Type B pancreatic cell (in vitro differentiated cells): ENCODE data around the gene TXK. TPM values are rescaled to one million over a fixed set of nuclear protein-coding genes. Genes with fewer than 3 reads are reported as not detected.

Source experiments
- DNase-seq: peaks from one replicate; pipeline ENCODE4 v3.0.0; 2021; ENCODE audit warnings: mixed read lengths; ENCODE audit not compliant: unreplicated experiment; ENCODE audit errors: extremely low spot score
- H3K27ac Mint-ChIP-seq: 2 replicates; pipeline ENCODE4 v1.8.0; 2021; ENCODE audit warnings: mild to moderate bottlenecking, mixed read lengths
- H3K27me3 Mint-ChIP-seq: 2 replicates; pipeline ENCODE4 v1.8.0; 2021; ENCODE audit warnings: mixed read lengths
- H3K36me3 Mint-ChIP-seq: 2 replicates; pipeline ENCODE4 v1.8.0; 2021; ENCODE audit warnings: mixed read lengths
- H3K4me1 Mint-ChIP-seq: one replicate; pipeline ENCODE4 v1.8.0; 2021; ENCODE audit warnings: mixed read lengths; ENCODE audit not compliant: unreplicated experiment
- H3K4me3 Mint-ChIP-seq: 2 replicates; pipeline ENCODE4 v1.8.0; 2021; ENCODE audit warnings: mild to moderate bottlenecking, mixed read lengths
- H3K9me3 Mint-ChIP-seq: 2 replicates; pipeline ENCODE4 v1.8.0; 2021; ENCODE audit warnings: mixed read lengths
- total RNA-seq: library from RNA; stranded (reverse); gene quantifications from 2 replicates; pipeline ENCODE4 v1.2.1, GENCODE V29; 2021; ENCODE audit warnings: low replicate concordance
- TF ChIP-seq, protein P1 (sequence below): fragments of 200-600 bp; sonication (generic); conservative IDR thresholded peaks from 2 replicates; pipeline ENCODE4 v1.5.0; 2021; ENCODE audit warnings: antibody characterized with exemption, mild to moderate bottlenecking

Gene TXK
- total RNA-seq, 1 donor from 2014 or later: 1.3 TPM

DNA sequence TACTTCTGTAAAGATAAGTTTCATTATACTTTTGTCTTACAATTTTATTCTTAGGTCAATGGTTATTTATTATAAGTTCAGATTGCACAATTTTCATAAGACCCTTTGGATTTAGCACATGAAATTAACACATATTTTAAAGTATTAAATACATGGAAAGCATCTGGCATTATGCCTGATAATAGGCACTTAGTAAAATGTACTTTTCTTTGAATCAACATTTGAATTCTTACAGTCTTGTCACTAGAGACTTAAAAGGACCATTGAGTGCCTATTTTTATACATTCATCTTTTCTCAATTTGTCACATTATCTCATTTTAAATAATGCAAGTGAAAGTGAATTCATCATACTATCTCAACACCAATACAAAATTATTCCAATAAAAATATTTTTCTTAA is 94.5 kb downstream of the TXK start:
- Mint-ChIP-seq H3K27me3 (no peaks in the 10 kb centered on the region), H3K27ac (no peak overlapping the region), H3K9me3 (no peaks in the 10 kb centered on the region), H3K4me3 (no peak overlapping the region), H3K4me1 (peaks cover 16% of the 10 kb centered on the region), H3K36me3 (no peaks in the 10 kb centered on the region)
- no peak for DNase-seq
- TF ChIP-seq, protein P1, sequence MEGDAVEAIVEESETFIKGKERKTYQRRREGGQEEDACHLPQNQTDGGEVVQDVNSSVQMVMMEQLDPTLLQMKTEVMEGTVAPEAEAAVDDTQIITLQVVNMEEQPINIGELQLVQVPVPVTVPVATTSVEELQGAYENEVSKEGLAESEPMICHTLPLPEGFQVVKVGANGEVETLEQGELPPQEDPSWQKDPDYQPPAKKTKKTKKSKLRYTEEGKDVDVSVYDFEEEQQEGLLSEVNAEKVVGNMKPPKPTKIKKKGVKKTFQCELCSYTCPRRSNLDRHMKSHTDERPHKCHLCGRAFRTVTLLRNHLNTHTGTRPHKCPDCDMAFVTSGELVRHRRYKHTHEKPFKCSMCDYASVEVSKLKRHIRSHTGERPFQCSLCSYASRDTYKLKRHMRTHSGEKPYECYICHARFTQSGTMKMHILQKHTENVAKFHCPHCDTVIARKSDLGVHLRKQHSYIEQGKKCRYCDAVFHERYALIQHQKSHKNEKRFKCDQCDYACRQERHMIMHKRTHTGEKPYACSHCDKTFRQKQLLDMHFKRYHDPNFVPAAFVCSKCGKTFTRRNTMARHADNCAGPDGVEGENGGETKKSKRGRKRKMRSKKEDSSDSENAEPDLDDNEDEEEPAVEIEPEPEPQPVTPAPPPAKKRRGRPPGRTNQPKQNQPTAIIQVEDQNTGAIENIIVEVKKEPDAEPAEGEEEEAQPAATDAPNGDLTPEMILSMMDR: no peak

DNA sequence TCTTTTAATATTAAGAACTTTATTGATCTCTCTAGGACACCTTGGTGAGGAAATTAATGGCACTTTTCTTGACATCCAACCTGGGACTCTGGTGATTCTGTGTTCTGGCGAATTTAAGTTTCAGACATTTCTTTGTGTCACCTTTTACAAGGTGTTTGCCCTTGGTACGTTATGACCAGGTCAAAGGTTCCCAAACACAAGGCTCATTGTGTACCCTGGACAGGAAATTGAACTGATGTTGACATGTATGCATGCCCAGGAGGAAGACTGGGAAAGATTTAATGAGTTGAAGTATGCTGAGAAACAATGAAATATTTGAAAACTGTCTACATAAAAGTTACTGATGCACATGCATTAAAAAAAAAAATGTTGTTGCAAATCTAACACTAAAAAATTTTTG is 95.4 kb downstream of the TXK start:
- Mint-ChIP-seq H3K27ac (no peak overlapping the region), H3K4me1 (peaks cover 16% of the 10 kb centered on the region), H3K36me3 (peaks cover 4% of the 10 kb centered on the region), H3K9me3 (no peaks in the 10 kb centered on the region), H3K27me3 (no peaks in the 10 kb centered on the region), H3K4me3 (no peak overlapping the region)
- TF ChIP-seq, protein P1: no peak
- no peak for DNase-seq

DNA sequence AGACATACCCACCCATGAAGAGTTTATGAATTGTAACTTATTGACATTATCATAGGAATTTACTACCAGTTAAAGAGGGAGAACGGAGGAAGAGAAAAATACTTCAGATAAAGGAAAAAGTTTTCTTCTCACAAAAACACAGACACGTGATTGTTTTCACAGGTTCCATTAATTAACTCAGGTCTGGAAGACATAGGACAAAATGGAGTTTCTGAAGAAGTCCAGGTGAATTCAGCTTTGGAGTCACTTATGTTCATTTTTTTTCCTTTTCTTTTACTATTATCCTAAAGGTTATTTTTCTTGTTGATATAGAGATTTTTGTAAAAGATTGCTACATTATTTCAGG is 97.0 kb downstream of the TXK start:
- H3K9me3 Mint-ChIP-seq: no peaks in the 10 kb centered on the region
- no peak for DNase-seq

DNA sequence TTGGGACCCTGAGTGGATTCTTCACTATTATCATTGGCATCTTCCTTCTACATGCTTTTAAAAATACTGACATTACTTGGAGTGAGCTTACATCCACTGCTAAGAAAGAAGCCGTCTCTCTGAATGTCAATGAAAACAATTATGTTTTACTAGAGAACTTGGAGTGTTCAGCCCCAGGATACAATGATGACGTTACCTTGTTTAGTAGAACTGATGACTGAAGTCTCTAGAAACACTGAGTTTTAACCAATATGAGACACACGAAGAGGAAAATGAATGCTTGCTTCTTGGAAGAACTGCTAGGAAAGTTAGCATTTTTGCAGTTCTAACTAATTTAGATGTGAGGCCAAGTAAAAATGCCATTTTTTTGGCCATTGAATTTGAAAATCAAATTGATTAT is 98.1 kb downstream of the TXK start:
- H3K36me3 Mint-ChIP-seq: peaks cover 6% of the 10 kb centered on the region
- no peak overlapping the region for H3K4me3 Mint-ChIP-seq
- TF ChIP-seq, protein P1: no peak
- DNase-seq: no peak
- no peaks in the 10 kb centered on the region for H3K27me3 Mint-ChIP-seq
- no peak overlapping the region for H3K27ac Mint-ChIP-seq
- no peaks in the 10 kb centered on the region for H3K4me1 Mint-ChIP-seq
- H3K9me3 Mint-ChIP-seq: no peaks in the 10 kb centered on the region

More for the DNA sequence above, 97.0 kb downstream of the TXK start:
- Mint-ChIP-seq H3K27ac (no peak overlapping the region), H3K4me3 (no peak overlapping the region), H3K4me1 (peaks cover 6% of the 10 kb centered on the region), H3K27me3 (no peaks in the 10 kb centered on the region), H3K36me3 (peaks cover 6% of the 10 kb centered on the region)
- TF ChIP-seq, protein P1: no peak

DNA sequence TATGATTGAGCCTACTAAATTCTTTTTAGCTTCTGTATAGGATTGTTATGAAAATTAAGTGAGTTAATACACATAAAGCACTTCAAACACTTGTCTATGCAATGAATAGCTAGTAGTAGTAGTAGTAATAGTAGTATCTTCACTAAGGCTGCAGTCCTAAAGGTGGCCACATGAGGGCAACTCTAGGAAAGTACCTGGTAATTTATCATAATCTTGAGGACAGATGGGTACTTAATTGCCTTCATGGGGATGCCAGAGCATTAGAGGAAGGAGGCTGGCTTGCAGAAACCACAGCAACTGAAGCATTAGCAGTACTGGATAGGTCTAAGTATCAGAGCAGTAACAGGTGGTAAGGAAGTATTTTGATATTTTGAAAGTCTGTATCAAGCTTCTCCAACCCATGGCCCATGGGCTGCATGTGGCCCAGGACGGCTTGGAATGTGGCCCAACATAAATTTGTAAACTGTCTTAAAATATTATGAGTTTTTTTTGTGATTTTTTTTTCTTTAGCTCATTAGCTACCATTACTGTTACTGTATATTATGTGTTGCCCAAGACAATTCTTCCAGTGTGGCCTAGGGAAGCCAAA is 100.1 kb downstream of the TXK start:
- no peaks in the 10 kb centered on the region for H3K27me3 Mint-ChIP-seq
- H3K4me3 Mint-ChIP-seq: no peak overlapping the region
- no peaks in the 10 kb centered on the region for H3K4me1 Mint-ChIP-seq

More for the DNA sequence above, 100.1 kb downstream of the TXK start:
- TF ChIP-seq, protein P1: peak; percentile 73
- H3K27ac Mint-ChIP-seq: no peak overlapping the region
- H3K36me3 Mint-ChIP-seq: peaks cover 7% of the 10 kb centered on the region
- no peaks in the 10 kb centered on the region for H3K9me3 Mint-ChIP-seq
- DNase-seq: no peak
